Gastrocnemius medialis (tissue), 4 donors: ENCODE results near the gene ZNF846. TPM values are rescaled to one million over a fixed set of nuclear protein-coding genes. Genes with fewer than 3 reads are reported as not detected.

ENCODE experiments used
- ATAC-seq, 2 donors: fragments of 150-250 bp; one replicate each; pipeline ENCODE4 v1.9.1; 2016
- DNase-seq, 2 donors: peaks; one replicate each; pipeline ENCODE4 v3.0.0-alpha.2; 2019
- H3K27ac ChIP-seq, 4 donors: fragments of 200-600 bp; sonication (generic); 1 replicate in 1 of 4; 2 replicates in 3 of 4; pipeline ENCODE4 v1.5.1; 2016 to 2018; ENCODE audit warnings: mild to moderate bottlenecking in 2 of 4, moderate library complexity in 1 of 4
- H3K27me3 ChIP-seq, 3 donors: fragments of 200-600 bp; sonication (generic) in 2 of 3; 1 replicate in 1 of 3; 2 replicates in 2 of 3; pipeline versions ENCODE4 v1.5.1 to v1.6.0; 2016 to 2019; ENCODE audit warnings: mild to moderate bottlenecking in 1 of 3, moderate library complexity in 1 of 3
- H3K36me3 ChIP-seq, 2 donors: fragments of 200-600 bp; sonication (generic) in 1 of 2; one replicate each; pipeline ENCODE4 v1.5.1; 2017 to 2018
- H3K4me1 ChIP-seq, 2 donors: fragments of 200-600 bp; sonication (generic) in 1 of 2; one replicate each; pipeline ENCODE4 v1.5.1; 2016 to 2017; ENCODE audit warnings: mild to moderate bottlenecking in 2 of 2
- H3K4me3 ChIP-seq, 4 donors: fragments of 200-600 bp; sonication (generic) in 3 of 4; 1 replicate in 1 of 4; 2 replicates in 3 of 4; pipeline ENCODE4 v1.5.1; 2016 to 2019; ENCODE audit warnings: mild to moderate bottlenecking in 2 of 4
- H3K9me3 ChIP-seq, 3 donors: fragments of 200-600 bp; sonication (generic) in 2 of 3; 1 replicate in 1 of 3; 2 replicates in 2 of 3; pipeline ENCODE4 v1.5.1; 2016 to 2019
- POLR2A ChIP-seq, 2 donors: fragments of 450-650 bp; IDR thresholded peaks; one replicate each; pipeline ENCODE4 v1.6.1; 2017; ENCODE audit warnings: antibody characterized with exemption in 2 of 2, mild to moderate bottlenecking in 2 of 2, moderate library complexity in 2 of 2
- in situ Hi-C, 4 donors: fragments of 200-750 bp; cut with MboI; loops; one replicate each; pipeline versions ENCODE4 v1.15.0 to v1.8.0; 2017; ENCODE audit warnings: low sequenced_read_pairs in 4 of 4
- intact Hi-C: fragments of 100-400 bp; cut with DNase I; formaldehyde crosslinking; loops from one replicate; pipeline ENCODE4 v1.15.1; 2023; ENCODE audit warnings: low total_unique reads
- total RNA-seq, 4 donors: library from RNA; depleted of rRNA; stranded (reverse); fragments of >200 nt; gene quantifications; one replicate each; pipeline versions ENCODE4 v1.1.0 to v1.2.3, GENCODE V29; 2016
- TF ChIP-seq, protein P1 (sequence below), 5 experiments: fragments of 450-650 bp in 3 of 5; fragments of 200-600 bp in 2 of 5; sonication (generic) in 2 of 5; IDR thresholded peaks in 4 of 5; conservative IDR thresholded peaks in 1 of 5; 1 replicate in 4 of 5; 2 replicates in 1 of 5; pipeline ENCODE4 v1.5.1; 2016 to 2019; ENCODE audit warnings: antibody characterized with exemption in 5 of 5, mild to moderate bottlenecking in 3 of 5, moderate library complexity in 3 of 5

ZNF846 gene
- total RNA-seq, 4 donors from 2014 or later, result 0.63 to 5.0 (median 2.1) TPM

DNA sequence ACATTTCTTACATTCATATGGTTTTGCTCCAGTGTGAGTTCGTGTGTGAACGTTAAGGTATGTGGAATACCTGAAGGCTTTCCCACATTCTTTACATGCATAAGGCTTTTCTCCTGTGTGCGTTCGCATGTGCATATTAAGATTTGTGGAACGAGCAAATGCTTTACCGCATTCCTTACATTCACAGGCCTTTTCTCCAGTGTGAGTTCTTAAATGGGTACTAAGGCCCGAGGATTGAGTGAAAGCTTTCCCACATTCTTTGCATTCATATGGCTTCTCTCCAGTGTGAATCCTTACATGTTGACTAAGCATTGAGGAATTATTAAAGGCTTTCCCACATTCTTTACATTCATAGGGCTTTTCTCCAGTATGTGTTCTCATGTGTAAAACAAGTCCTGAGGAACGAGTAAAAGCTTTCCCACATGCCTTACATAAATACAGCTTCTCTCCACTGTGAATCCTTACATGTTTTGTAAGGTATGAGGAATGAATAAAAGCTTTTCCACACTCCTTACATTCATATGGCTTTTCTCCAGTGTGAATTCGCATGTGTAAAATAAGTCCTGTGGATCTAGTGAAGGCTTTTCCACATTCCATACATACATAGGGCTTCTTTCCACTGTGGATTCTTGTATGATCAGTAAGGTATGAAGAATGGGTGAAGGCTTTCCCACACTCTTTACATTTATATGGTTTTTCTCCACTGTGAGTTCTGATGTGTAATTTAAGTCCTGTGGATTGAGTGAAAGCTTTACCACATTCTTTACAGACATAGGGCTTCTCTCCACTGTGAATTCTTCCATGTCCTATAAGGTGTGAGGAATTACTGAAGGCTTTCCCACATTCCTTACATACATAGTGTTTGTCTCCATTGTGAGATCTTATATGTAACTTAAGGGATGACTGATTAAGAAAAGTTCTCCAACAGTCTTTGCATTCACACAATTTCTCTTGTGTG, 10.7 kb downstream of the ZNF846 start:
- Histone ChIP-seq H3K4me1 (no peaks in the 10 kb centered on the region), H3K36me3 (peaks cover 6 to 66% of the 10 kb centered on the region in 2 donors), H3K27ac (no peak overlapping the region), H3K4me3 (peak overlapping the region in 1 of 4 donors; percentile 30), H3K27me3 (no peaks in the 10 kb centered on the region), H3K9me3 (peaks cover 7 to 36% (median 18%) of the 10 kb centered on the region in 3 donors)
- no peak for ATAC-seq
- intact Hi-C loops, result no loop called here
- TF ChIP-seq, protein P1, sequence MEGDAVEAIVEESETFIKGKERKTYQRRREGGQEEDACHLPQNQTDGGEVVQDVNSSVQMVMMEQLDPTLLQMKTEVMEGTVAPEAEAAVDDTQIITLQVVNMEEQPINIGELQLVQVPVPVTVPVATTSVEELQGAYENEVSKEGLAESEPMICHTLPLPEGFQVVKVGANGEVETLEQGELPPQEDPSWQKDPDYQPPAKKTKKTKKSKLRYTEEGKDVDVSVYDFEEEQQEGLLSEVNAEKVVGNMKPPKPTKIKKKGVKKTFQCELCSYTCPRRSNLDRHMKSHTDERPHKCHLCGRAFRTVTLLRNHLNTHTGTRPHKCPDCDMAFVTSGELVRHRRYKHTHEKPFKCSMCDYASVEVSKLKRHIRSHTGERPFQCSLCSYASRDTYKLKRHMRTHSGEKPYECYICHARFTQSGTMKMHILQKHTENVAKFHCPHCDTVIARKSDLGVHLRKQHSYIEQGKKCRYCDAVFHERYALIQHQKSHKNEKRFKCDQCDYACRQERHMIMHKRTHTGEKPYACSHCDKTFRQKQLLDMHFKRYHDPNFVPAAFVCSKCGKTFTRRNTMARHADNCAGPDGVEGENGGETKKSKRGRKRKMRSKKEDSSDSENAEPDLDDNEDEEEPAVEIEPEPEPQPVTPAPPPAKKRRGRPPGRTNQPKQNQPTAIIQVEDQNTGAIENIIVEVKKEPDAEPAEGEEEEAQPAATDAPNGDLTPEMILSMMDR (IDR thresholded peaks at IDR 0.05 in 4 of 5, conservative IDR thresholded peaks at IDR 0.05 in 1 of 5), result no peak
- no peak for TF ChIP-seq POLR2A (IDR thresholded peaks at IDR 0.05)
- in situ Hi-C loops, result loop anchor here in 1 of 4 donors (25.0 kb wide), 1 partner anchor 146 kb away; the partner anchor contains the start of gene ZNF561
- DNase-seq, result no peak

DNA sequence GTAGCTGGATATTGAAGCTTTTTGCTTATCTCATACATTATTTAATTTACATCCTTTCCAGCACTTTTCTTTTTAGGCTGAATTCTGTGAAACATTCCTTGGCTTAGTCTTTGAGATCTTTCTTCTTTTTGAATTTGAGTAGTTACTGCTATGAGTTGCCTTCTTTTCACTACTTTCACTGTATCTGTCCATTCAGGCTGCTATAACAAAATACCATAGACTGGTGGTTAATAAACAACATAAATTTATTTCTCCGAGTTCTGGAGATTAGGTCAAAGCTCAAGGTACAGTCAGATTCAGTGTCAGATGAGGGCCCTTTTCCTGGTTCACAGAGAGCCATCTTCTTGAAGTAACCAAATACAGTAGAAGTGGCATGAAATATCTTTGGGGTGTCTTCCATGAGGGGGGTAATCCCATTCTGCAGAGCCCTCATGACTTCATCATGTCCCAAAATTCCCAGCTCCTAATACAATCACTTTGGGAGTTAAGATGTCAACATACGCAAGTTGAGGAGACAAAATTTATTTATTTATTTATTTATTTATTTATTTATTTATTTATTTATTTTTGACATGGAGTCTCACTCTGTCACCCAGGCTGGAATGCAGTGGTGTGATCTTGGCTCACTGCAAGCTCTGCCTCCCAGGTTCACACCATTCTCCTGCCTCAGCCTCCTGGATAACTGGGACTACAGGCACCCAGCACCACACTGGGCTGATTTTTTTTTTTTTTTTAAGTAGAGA, 15.7 kb downstream of the ZNF846 start:
- Histone ChIP-seq H3K4me1 (no peaks in the 10 kb centered on the region), H3K36me3 (peaks cover 4 to 16% of the 10 kb centered on the region in 2 donors), H3K4me3 (no peak overlapping the region), H3K9me3 (peaks cover 6 to 20% (median 11%) of the 10 kb centered on the region in 3 donors), H3K27ac (no peak overlapping the region), H3K27me3 (no peaks in the 10 kb centered on the region)
- no peak for TF ChIP-seq POLR2A (IDR thresholded peaks at IDR 0.05)
- TF ChIP-seq, protein P1 (IDR thresholded peaks at IDR 0.05 in 4 of 5, conservative IDR thresholded peaks at IDR 0.05 in 1 of 5), result no peak
- in situ Hi-C loops, result loop anchor here in 1 of 4 donors (25.0 kb wide), 1 partner anchor 141 kb away; the partner anchor contains the start of gene ZNF561
- ATAC-seq (no peak), DNase-seq (no peak)
- intact Hi-C loops, result no loop called here

DNA sequence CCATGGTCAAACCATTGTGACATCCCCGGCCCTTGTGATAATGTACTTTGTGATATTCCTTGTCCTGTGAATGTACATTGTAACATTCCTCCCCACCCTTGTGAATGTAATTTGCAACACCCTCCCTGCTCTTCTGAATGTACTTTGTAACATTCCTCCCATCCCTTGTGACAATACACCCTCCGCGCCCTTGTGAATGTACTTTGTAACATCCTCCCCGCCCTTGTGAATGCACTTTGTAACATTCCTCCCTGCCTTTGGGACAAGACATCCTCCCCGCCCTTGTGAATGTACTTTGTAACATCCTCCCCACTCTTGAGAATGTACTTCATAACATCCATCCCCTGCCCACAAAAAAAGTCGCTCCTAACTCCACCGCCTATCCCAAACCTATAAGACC, 17.1 kb downstream of the ZNF846 start:
- in situ Hi-C loops, result loop anchor here in 1 of 4 donors (25.0 kb wide), 1 partner anchor 139 kb away; the partner anchor contains the start of gene ZNF561
- intact Hi-C loops, result no loop called here
- H3K36me3 ChIP-seq, result peaks cover 0 to 2% of the 10 kb centered on the region in 2 donors
- DNase-seq (no peak), ATAC-seq (no peak)
- TF ChIP-seq, protein P1 (IDR thresholded peaks at IDR 0.05 in 4 of 5, conservative IDR thresholded peaks at IDR 0.05 in 1 of 5), result no peak
- no peak for TF ChIP-seq POLR2A (IDR thresholded peaks at IDR 0.05)
- no peak overlapping the region for H3K4me3 ChIP-seq
- peaks cover 0 to 6% (median 0%) of the 10 kb centered on the region in 3 donors for H3K9me3 ChIP-seq
- no peak overlapping the region for H3K27ac ChIP-seq
- H3K27me3 ChIP-seq, result no peaks in the 10 kb centered on the region
- no peaks in the 10 kb centered on the region for H3K4me1 ChIP-seq

- ATAC-seq (no peak), DNase-seq (no peak)
- intact Hi-C loops (no loop called here), in situ Hi-C loops (no loop called here)
- no peak for TF ChIP-seq POLR2A (IDR thresholded peaks at IDR 0.05)
- TF ChIP-seq, protein P1 (IDR thresholded peaks at IDR 0.05 in 4 of 5, conservative IDR thresholded peaks at IDR 0.05 in 1 of 5), result no peak
- no peak overlapping the region for H3K4me3 ChIP-seq
- no peaks in the 10 kb centered on the region for H3K9me3 ChIP-seq
- H3K27ac ChIP-seq, result no peak overlapping the region
- no peaks in the 10 kb centered on the region for H3K27me3 ChIP-seq
- H3K36me3 ChIP-seq, result no peaks in the 10 kb centered on the region
- no peaks in the 10 kb centered on the region for H3K4me1 ChIP-seq
Measured at GRCh38 chr19:9741476-9742171, 26.9 kb downstream of the ZNF846 start.
